ENCODE data around the gene ATP1B2.
A peak's percentile ranks its signal among the peaks of the same experiment; 100 is the strongest.

The ATP1B2 gene

GRCh38 chr17:7650509-7651096 is at the start of gene ATP1B2:
ATP1B2 (plus strand) TSS chr17:7650926; CDS start chr17:7651519, 593 bp downstream.
- DNase-seq (ENCODE audit: low read depth): no peak
- TF ChIP-seq, protein P1, sequence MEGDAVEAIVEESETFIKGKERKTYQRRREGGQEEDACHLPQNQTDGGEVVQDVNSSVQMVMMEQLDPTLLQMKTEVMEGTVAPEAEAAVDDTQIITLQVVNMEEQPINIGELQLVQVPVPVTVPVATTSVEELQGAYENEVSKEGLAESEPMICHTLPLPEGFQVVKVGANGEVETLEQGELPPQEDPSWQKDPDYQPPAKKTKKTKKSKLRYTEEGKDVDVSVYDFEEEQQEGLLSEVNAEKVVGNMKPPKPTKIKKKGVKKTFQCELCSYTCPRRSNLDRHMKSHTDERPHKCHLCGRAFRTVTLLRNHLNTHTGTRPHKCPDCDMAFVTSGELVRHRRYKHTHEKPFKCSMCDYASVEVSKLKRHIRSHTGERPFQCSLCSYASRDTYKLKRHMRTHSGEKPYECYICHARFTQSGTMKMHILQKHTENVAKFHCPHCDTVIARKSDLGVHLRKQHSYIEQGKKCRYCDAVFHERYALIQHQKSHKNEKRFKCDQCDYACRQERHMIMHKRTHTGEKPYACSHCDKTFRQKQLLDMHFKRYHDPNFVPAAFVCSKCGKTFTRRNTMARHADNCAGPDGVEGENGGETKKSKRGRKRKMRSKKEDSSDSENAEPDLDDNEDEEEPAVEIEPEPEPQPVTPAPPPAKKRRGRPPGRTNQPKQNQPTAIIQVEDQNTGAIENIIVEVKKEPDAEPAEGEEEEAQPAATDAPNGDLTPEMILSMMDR (conservative IDR thresholded peaks at IDR 0.05; ENCODE audit: low read depth, low read length): no peak
- peak within 1 kb of the TSS; percentile 38 for H3K4me3 ChIP-seq (ENCODE audit: low read length)

DNA sequence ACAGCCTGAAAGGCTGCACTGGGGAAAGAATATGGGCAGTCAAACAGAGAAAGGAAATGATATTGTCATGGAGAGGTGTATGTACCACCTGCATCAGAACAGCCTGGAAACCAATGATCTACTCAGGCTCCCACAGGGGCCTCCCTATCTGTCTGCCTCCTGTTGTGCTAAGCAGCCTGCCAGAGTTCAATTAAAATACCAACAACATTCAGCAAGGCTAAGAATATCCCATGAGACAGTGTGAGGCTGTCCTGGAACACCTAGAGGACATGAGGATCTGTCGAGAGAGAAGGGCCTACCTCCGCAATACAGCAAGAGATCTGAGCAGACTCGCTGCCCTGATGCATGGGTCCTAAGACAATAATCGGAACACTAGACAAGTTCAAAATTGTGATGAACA is 44.4 kb upstream of the ATP1B2 start:
- TF ChIP-seq, protein P1 (conservative IDR thresholded peaks at IDR 0.05; ENCODE audit: low read depth, low read length): no peak
- DNase-seq (ENCODE audit: low read depth): no peak
- no peak overlapping the region for H3K4me3 ChIP-seq (ENCODE audit: low read length)

GRCh38 chr17:7610641-7611040 is 40.1 kb upstream of the ATP1B2 start:
- DNase-seq (ENCODE audit: low read depth): no peak
- TF ChIP-seq, protein P1 (conservative IDR thresholded peaks at IDR 0.05; ENCODE audit: low read depth, low read length): no peak
- H3K4me3 ChIP-seq (ENCODE audit: low read length): no peak overlapping the region

DNA sequence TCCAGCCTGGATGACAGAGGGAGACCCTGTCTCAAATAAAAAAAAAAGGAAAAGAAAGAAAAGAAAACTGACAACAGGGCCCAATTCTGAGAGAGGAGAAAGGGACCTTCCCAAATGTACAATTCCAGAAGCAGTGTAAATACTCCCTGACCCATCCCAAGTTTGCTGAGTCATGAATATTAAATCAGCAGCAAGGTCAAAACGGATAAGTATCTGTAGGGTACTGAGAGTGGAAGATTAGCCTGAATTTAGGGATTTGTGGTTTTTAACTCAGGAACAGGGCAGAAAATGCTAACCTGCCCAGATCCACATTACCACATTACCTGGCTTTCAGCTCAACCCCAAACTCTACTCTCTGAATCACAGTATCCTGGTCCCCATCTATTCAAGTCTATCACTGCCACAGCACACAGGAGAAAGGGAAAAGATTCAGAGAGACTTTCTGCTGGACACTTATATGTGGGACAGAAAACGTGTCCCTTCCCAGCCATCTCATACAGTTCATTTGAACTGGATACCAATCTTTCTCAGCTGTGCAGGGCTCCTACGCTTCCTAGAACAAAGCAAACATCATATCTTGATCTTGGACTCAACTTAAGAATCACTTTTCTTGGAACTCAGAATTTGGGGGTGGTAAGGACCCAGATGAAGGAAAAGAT is 39.0 kb upstream of the ATP1B2 start:
- peak overlapping the region; percentile 7 for H3K4me3 ChIP-seq (ENCODE audit: low read length)
- no peak for DNase-seq (ENCODE audit: low read depth)
- TF ChIP-seq, protein P1 (conservative IDR thresholded peaks at IDR 0.05; ENCODE audit: low read depth, low read length): no peak

GRCh38 chr17:7612294-7612640 is 38.5 kb upstream of the ATP1B2 start:
- TF ChIP-seq, protein P1 (conservative IDR thresholded peaks at IDR 0.05; ENCODE audit: low read depth, low read length): no peak

GRCh38 chr17:7613769-7614424 is 36.8 kb upstream of the ATP1B2 start:
- no peak for DNase-seq (ENCODE audit: low read depth)

More at GRCh38 chr17:7612294-7612640, 38.5 kb upstream of the ATP1B2 start:
- H3K4me3 ChIP-seq (ENCODE audit: low read length): no peak overlapping the region
- DNase-seq (ENCODE audit: low read depth): no peak

More at GRCh38 chr17:7613769-7614424, 36.8 kb upstream of the ATP1B2 start:
- H3K4me3 ChIP-seq (ENCODE audit: low read length): peak overlapping the region; percentile 87
- TF ChIP-seq, protein P1 (conservative IDR thresholded peaks at IDR 0.05; ENCODE audit: low read depth, low read length): no peak
